ENCODE measurements around the gene RBM39.
"Not testable (repeated sequence)": the region's sequence is repeated elsewhere in the genome, so short reads cannot be mapped to it uniquely, and the experiment has no call there.

RBM39 gene

DNA sequence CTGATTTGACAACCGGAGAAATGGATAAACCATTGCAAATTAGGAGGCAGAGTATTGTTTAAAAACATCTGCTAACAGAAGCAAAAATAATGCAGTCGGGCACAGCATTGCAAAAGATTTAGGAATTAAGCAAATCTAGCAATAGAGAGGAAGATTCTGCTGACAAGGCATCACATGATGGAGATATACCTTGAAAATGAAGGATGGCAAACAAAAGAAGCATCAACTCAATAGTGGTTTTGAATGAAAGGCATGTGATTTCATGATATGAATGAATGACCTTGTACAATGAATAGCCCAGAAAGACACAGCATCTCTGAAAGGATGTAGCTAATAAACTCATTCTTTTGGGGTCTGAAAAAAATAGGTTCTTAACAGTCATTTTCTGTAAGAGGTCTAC is 8.6 kb upstream of the RBM39 start:
- DNase-seq, result no peak

DNA sequence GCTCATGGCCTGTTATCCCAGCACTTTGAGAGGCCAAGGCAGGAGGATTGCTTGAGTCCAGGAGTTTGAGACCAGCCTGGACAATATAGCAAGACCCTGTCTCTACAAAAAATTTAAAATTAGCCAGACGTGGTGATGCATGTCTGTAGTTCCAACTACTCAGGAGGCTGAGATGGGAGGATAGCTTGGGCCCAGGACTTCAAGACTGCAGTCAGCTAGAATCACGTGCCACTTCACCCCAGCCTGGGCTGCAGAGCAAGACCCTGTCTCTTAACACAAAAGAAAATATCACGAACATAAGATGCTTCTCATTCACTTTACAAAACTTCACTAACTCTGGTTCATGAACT is 2.4 kb upstream of the RBM39 start:
- DNase-seq, result not testable (repeated sequence)

DNA sequence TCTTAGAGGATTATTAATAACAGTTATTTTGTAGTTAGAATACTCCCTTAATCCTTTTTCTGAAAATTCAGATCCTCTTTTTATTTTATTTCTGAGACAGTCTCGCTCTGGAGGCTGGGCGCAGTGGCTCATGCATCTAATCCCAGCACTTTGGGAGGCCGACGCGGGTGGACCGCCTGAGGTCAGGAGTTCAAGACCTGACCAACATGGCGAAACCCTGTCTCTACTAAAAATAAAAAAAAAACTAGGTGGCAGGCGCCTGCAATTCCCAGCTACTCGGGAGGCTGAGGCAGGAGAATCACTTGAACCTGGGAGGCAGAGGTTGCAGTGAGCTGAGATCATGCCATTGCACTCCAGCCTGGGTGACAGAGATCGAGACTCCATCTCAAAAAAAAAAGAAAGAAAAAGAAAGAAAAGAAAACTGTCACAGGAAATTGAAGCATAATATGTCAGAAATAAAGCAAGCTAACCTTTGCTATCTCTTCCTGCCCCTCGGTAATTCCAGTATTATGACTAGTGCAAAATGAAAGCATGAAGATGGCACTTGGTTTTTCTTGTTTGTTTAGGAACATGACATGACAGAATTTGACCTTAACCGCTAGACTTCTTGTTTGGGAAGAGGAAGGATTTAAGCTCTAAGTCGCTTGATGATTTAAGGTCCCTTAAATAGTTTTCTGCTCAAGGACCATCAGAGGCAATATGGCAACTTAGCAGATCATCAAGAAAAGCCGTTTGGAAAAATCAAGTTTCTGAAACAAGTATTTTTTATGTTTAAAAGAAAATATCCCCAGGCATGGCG is 1.8 kb upstream of the RBM39 start:
- DNase-seq, result peak in 1 of 2 donors; percentile 51

DNA sequence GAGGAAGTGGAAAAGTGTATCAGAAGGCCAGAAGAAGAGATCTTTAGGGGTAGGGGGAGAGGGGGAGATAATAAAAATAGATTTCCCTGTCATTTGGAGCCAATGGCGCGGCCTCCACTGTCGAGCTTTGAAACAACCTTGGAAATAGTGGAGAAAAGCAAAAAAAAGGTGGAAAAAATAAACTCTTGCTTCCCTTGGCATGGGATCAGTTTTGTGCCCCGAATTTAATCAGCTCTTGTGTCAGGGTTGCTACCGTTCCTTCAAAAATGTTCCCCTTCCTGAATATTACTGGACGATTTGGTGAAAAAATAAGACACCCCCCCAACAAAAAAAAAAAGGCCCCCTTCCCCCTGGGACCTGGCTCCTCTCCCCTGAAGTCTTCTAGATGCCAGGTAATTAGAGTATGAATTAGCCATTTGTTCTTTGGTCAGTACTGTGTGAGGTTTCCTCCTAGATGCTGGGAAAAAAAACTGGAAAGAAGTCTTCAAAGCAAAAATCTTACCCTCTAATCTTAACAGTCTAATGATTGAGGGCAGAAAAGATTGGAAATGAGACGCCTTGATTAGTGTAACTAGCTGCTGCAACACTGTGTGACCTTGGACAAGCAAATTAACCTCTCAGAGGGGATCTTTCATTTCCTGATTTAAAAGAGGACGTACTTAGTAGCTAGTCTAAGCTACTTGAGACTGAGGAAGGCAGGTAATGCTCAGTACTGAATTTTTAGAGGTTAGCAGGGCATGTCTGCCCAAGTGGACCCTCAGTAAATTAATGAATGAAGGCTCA is 872 bp upstream of the RBM39 start:
- DNase-seq, result peak; percentile 10 to 64

DNA sequence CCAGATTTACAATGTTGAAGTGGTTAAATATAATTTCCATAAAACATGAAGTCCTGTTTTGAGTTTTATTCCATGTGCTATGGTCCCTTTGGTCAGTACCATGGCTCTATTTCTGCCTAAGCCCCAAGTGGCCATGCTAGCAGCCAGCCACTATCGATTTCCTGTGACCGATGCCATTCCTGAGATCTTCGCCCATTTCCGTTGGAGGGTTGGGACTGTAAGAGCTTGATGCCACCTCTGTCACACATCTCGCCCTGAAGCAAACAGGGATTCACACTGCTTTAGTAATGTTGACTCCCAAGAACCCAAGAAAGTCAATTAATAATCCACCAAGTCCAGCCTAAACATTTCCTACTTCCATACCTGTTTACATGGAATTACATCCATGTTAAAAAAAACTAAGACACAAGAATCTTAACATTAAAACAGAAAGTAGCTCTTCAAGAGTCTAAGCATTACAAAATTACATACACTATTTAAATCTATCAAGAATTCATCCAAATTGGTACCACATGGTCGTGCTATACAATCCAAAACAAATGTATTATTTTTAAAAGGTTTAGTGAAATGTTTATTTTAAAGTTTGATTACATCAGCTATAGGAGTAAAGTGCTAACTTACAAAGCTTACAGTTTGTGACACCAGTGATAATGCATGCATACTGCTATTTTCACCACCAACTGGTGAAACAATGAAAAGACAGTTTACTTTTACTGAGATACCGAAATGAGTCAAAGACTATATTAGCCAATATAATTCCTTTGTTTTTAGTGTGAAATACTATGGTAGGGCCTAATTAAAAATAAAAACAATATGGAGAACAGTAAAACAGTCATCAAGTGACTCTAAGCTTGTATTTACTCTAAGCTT is 2.5 kb downstream of the RBM39 start:
- DNase-seq, result peak in 1 of 2 donors; percentile 64

DNA sequence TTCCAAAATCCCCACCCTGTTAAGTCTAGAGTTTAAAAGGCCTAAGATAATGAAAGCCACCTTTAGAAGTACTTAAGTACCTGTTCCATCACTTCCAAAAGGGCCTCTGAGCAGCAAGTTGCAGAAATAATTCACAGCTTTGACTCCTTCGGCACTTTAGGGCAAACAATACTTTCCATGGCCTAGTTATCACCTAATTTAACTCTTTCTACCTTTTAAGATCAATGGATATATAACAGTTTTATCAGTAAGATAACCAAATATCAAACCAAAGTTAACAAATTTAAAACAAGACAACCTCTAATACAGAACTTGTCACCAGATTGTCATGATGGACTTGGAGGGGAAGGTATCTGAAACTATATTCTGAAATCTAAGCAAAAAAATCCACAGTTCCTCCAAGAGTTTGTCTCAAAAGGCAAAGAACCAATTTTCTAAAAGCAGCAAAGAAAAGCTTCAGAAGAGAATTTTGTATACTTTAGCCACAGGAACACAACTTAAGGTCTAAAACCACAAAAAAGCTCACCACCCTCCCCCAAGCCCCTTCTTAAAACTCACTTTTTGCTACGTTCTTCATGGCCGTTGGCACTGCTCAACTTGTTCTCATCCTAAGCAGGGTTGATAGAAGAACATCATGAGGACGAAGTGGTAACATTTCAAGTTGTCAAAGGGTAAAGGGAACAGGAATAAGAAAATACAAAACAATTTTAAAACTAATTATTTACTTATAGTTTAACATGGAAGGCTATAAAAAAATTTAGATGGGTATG is 3.5 kb downstream of the RBM39 start:
- no peak for DNase-seq

DNA sequence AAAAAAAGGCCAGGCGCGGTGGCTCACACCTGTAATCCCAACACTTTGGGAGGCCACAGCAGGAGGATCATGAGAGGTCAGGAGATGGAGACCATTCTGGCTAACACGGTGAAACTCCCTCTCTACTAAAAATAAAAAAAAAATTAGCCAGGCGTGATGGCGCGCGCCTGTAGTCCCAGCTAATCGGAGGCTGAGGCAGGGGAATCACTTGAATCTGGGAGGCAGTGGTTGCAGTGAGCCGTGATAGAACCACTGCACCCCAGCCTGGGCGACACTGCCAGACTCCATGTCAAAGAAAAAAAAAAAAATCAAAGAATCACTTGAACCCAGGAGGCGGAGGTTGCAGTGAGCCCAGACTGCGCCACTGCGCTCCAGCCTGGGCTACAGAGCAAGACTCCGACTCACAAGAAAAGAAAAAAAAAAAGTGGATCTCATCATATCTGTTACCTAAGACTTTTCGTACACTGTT is 4.2 kb downstream of the RBM39 start:
- no peak for DNase-seq

DNA sequence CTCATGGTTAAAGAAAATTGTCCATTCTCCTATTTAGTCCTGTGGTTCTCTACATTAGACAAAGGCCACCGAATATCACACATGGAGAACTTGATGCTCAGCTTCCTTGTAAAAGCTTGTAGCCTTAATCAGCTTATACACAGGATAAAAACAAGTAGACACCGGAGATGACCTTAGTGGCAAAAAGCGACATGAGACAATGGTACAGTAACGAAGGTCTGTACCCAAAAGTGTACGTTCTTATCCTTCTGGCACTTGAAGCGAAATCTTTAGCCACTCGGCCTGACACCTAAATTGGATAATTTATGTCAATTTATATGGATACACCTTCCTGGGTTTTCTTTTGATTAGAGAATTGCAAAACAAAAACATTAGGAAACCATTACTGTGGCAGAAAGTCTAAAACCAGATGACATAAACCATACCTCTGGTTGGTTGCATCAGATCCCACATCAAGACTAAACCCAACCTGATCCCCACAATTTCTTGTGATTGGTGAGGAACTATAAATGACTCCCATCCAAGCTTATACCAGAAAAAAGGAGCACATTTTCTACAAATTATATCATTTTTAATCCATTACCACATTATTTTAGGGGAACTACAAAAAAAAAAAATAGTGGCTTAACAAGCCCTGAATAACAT is 6.1 kb downstream of the RBM39 start:
- DNase-seq, result peak in 1 of 2 donors; percentile 8

DNA sequence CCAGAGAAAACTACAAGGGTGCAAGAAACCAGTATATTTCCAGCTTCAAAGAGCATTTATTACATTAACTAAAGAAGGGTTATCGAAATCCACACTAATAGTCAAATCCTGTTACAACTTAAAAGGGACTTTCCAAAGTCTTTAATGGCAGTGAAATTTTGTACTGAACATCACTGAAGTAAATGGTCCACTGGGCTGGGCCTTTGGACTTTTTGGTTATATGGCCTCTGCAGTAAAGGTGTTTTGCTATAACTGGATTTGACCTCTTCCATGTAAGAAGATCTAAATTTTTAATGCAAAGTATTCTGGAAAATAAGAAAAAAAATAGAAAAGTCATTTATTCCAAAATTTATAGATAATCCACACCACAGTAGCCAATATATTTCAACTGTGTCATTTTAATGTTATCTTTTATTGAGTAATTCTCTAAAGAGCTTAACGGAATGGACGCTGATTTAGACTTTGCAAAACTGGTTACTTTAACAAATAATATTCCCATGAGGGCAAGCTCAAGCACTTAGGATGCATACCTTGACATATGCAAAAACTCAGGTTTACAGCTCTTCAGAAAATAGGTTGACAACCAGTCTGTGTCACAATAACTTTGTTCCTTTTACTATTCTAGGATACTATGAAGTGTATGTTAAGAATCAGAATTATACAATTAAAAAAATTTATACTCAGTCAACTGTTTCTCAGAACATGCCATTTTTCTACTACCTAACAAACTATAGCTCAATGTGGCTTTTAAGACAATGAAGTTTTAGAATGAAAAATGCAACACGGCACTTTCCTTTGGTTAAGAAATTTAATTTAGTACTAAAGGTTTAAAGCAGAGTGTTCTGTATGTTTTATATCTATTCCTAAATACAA is 7.0 kb downstream of the RBM39 start:
- peak in 1 of 2 donors; percentile 11 for DNase-seq

DNA sequence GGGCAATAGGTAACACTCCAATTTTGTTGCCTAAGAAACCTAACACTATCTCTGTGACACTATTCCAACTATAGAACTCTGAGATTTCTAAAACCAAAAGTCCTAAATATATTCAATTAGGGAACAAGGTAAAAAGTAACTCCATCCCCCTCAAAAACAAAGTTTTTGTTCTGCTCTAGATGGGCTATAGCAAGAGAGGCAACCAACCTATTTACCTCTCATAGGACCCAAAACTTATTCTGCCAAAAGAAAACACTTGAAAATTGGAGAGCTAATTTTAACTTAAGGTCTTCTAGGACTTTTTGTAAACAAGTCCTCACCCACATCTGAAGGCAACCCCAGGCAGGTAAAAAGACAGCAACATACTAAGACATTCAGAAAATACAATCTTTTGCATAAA is 7.7 kb downstream of the RBM39 start:
- DNase-seq, result peak in 1 of 2 donors; percentile 2

DNA sequence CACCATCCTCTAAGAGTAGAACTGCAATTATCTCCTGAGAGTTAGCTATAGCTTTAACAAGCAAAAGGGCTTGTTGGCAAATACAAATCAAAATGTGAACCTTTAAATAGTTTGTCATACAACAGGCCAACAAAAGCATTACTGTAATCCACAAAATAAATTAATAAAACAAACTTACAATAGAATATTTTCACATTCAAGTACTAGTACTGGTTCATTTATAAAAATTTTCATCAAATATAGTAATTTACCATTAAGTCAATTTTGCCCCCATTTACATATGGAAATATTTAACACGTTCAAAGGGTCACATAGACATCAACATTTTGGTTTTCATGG is 9.4 kb downstream of the RBM39 start:
- no peak for DNase-seq

DNA sequence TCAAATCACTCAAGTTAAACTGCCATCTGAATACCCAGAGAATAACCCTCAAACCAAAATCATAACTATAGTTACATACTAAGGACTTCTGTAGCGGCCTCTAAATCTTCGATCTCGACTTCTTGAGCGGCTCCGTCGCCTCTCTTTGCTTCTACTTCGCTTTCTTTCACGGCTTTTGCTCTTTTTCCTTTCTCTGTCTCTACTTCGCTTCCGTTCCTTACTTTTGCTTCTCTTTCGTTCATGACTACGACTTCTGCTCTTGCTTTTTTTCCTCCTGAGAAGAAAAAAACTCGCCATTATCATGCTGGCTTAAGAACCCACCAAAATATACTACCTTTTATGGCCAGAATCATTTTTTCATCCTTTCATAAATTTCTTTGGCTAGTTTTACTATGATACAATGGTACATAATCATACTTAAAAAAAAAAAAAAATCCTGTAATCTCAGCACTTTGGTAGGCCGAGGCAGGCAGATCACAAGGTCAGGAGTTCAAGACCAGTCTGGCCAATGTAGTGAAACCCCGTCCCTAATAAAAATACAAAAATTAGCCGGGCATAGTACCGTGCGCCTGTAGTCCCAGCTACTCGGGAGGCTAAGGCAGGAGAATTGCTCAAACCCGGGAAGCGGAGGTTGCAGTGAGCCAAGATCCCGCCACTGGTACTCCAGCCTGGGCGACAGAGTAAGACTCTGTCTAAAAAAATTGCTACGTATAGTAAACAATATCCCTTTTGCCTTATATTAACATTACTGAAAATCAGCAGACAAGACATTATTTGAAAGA is 10.0 kb downstream of the RBM39 start:
- DNase-seq, result no peak

DNA sequence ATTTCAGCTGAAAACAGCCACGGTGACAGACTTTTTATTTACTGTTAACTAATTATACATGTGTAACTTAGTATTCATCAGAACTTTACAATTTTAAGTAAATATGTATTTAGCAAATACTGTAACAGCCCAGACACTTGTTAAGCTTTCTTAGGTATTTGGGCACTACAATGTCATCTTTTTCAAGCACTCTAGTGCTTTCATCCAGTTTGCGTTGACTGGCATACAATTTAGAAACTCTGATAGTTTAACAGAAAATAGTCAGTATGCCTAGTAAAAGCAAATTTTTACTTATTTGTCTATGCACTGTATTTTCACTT is 10.6 kb downstream of the RBM39 start:
- no peak for DNase-seq

DNA sequence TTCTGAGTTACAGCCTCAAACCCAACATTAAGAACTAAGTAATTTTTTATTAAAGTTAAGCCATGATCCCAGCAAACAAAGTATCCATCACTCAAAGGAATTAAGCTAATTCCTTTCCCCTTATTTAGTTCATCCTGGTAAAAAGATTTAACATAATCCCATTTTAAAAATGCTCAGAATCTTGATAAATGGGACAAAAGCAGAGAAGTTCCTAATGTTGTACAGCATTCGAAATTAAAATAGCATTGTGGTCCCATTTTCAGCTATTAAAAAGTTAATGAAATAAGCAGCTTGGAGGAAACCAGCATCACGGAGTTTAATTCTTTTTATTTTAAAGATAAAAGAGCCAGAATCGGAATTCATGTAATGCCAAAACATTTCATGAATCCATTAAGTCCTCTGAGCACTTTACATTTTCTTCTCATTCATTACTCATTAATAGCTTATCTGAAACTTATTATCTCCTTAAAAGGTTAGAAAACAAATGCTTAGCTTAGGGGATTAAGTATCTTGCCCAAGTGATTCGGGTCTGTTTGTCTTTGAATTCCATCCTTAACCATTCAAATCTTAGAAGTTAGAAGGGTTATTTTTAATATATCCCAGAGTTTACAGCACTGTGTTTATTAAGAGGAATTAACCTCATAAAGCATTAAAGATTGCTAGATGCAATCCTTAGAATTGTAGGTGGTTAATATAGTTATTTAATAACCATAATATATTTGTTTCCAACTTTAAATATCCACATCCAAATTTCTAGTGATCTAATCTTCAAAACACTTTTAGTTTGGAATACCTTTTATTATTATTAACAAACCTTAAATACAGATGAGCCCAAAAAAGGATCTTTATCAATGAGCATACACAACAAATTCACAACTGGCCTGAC is 11.2 kb downstream of the RBM39 start:
- no peak for DNase-seq

DNA sequence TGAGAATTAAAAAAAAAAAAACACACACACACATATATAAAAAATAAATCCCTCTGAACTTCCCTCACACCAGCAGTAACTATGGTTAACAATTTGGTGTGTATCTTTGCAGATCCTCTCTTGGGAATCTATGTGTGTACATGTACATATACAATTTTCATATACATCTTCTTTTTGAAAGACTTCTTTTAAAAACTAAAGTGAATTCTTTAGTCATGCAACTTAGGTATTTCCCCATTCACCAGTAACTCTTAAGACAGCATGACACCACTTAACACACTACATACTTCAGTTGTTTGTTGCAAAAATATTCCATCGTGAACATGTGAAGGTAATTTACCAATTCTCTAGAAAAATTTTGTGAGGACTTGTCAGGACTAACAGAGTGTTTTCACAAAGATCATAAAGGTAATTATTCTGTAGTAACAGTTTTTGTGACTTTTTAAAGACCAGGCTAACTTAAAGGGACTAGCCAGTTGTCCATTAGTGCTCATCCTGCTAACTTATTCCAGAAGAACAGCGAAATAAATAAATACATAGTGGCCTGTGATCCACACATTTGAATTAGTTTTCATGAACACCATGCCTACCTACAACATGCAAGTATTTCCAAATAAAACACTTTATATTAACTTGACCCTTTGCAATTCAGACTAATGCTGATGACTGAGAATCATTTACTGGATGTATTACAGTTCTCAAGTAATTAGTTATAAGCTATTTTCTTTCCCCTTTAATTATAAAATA is 12.1 kb downstream of the RBM39 start:
- DNase-seq, result no peak

DNA sequence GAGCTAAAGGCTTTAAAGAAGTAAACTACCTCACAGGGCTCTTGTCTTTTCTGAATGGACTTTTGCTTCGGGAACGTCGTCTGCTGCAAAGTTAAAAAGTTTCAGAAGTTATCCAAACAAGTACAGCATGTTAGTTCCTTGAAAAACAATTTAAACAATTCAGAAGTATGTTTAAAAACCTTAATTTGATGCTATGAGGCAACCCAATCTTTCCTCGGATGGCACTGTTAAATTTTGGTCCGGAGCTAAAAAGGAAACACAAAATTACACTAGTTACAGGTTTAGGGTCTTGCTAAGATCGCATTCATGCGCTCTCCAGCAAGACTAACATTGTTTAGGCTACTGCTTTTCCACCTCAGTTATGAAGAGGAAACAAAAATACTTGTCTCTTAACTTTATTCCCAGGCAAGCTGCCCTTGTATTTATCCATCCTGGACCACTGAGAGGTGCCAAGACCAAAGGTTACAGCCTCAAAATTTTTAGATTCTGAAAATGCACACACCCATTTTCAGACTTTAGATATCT is 12.7 kb downstream of the RBM39 start:
- DNase-seq, result no peak

DNA sequence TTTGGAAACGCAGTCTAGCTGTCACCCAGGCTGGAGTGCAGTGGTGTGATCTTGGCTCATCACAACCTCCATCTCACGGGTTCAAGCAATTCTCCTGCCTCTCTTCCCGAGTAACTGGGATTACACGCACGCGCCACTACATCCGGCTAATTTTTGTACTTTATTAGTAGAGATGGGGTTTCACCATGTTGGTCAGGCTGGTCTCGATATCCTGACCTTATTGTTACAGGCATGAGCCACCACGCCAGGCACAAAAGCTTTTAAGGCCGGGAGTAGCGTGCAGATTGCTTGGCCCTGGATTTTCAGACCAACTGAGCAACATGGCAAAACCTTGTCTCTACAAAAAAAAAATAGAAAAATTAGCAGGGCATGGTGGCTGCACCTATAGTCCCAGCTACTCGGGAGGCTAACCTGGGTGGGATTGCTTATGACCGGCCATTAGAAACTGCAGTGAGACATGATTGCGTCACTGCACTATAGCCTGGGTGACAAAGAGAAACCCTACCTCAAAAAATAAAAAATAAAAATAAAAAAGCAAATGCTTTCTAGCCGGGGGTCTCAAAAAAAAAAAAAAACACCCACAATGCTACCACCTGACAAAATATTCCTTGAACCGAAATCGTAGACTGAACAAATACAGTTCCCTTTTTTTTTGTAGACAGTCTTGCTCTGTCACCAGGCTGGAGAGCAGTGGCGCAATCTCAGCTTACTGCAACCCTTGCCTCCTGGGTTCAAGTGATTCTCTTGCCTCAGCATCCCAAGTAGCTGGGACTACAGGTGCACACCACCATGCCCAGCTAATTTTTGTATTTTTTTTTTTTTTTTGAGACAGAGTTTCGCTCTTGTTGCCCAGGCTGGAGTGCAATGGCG is 15.0 kb downstream of the RBM39 start:
- no peak for DNase-seq
